Liver (tissue), 9 donors: ENCODE measurements around the gene FASTK. TPM values are rescaled to one million over a fixed set of nuclear protein-coding genes. Genes with fewer than 3 reads are reported as not detected.
A peak's percentile ranks its signal among the peaks of the same experiment; 100 is the strongest.

ENCODE experiments used
- DNase-seq: peaks from one replicate; pipeline ENCODE4 v3.0.0-alpha.2; 2017; ENCODE audit warnings: low spot score
- H3K27ac ChIP-seq, 2 donors: one replicate each; pipeline ENCODE4 v1.7.0; 2013; ENCODE audit warnings: inconsistent platforms in 2 of 2, low read length in 2 of 2, control low read depth in 1 of 2, low read depth in 1 of 2, mild to moderate bottlenecking in 1 of 2
- H3K27me3 ChIP-seq, 4 donors: one replicate each; pipeline versions ENCODE4 v1.6.1 to v1.7.0; 2013; ENCODE audit warnings: low read length in 3 of 4, inconsistent platforms in 1 of 4, mild to moderate bottlenecking in 1 of 4, moderate library complexity in 1 of 4; ENCODE audit not compliant: control insufficient read depth in 4 of 4, insufficient read depth in 4 of 4
- H3K36me3 ChIP-seq, 4 donors: one replicate each; pipeline versions ENCODE4 v1.6.1 to v1.7.0; 2013; ENCODE audit warnings: low read length in 3 of 4, mild to moderate bottlenecking in 3 of 4, low read depth in 1 of 4, moderate library complexity in 1 of 4; ENCODE audit not compliant: control insufficient read depth in 4 of 4, insufficient read depth in 3 of 4
- H3K4me1 ChIP-seq, 4 donors: one replicate each; pipeline versions ENCODE4 v1.6.1 to v1.7.0; 2013; ENCODE audit warnings: low read length in 3 of 4, mild to moderate bottlenecking in 3 of 4, moderate library complexity in 1 of 4; ENCODE audit not compliant: control insufficient read depth in 4 of 4, insufficient read depth in 4 of 4
- H3K4me3 ChIP-seq, 3 donors: one replicate each; pipeline versions ENCODE4 v1.6.1 to v1.7.0; 2013; ENCODE audit warnings: low read length in 3 of 3, control low read depth in 1 of 3, low read depth in 1 of 3, mild to moderate bottlenecking in 1 of 3
- H3K9ac ChIP-seq, 2 donors: one replicate each; pipeline ENCODE4 v1.7.0; 2013; ENCODE audit warnings: low read length in 2 of 2, mild to moderate bottlenecking in 2 of 2, moderate library complexity in 2 of 2, control low read depth in 1 of 2, low read depth in 1 of 2
- H3K9me3 ChIP-seq, 4 donors: one replicate each; pipeline versions ENCODE4 v1.6.1 to v1.7.0; 2013; ENCODE audit warnings: low read length in 3 of 4; ENCODE audit not compliant: control insufficient read depth in 4 of 4
- CTCF ChIP-seq: fragments of 150-350 bp; IDR thresholded peaks from 2 replicates; pipeline ENCODE4 v1.5.1; 2017; ENCODE audit warnings: improper control_type of control experiment, low read depth, low read length; ENCODE audit not compliant: missing input control
- FOXA1 ChIP-seq: IDR thresholded peaks from 2 replicates; pipeline ENCODE4 v1.6.1; 2016; ENCODE audit warnings: antibody characterized with exemption
- FOXA2 ChIP-seq: IDR thresholded peaks from 2 replicates; pipeline ENCODE4 v1.6.1; 2016; ENCODE audit warnings: antibody characterized with exemption
- GABPA ChIP-seq, 2 donors: IDR thresholded peaks in 1 of 2; conservative IDR thresholded peaks in 1 of 2; 2 replicates each; pipeline ENCODE4 v1.6.1; 2016; ENCODE audit warnings: antibody characterized with exemption in 2 of 2, mild to moderate bottlenecking in 1 of 2, moderate library complexity in 1 of 2
- HNF4A ChIP-seq, 2 donors: conservative IDR thresholded peaks; 2 replicates each; pipeline ENCODE4 v1.6.1; 2016; ENCODE audit warnings: antibody characterized with exemption in 2 of 2, mild to moderate bottlenecking in 2 of 2
- MAX ChIP-seq: IDR thresholded peaks from 2 replicates; pipeline ENCODE4 v1.6.1; 2016; ENCODE audit warnings: antibody characterized with exemption
- NR2F2 ChIP-seq: IDR thresholded peaks from 2 replicates; pipeline ENCODE4 v1.6.1; 2016; ENCODE audit warnings: antibody characterized with exemption
- RAD21 ChIP-seq, 2 donors: IDR thresholded peaks; 2 replicates each; pipeline ENCODE4 v1.6.1; 2016; ENCODE audit warnings: antibody characterized with exemption in 2 of 2, mild to moderate bottlenecking in 2 of 2
- REST ChIP-seq: IDR thresholded peaks from 2 replicates; pipeline ENCODE4 v1.6.1; 2016; ENCODE audit warnings: antibody characterized with exemption, mild to moderate bottlenecking
- RXRA ChIP-seq, 2 donors: IDR thresholded peaks; 2 replicates each; pipeline ENCODE4 v1.6.1; 2017 to 2018; ENCODE audit warnings: antibody characterized with exemption in 2 of 2, mild to moderate bottlenecking in 1 of 2
- TAF1 ChIP-seq: conservative IDR thresholded peaks from 2 replicates; pipeline ENCODE4 v1.6.1; 2016; ENCODE audit warnings: antibody characterized with exemption, mild to moderate bottlenecking
- YY1 ChIP-seq: IDR thresholded peaks from 2 replicates; pipeline ENCODE4 v1.6.1; 2016; ENCODE audit warnings: antibody characterized with exemption, mild to moderate bottlenecking
- ZBTB33 ChIP-seq: IDR thresholded peaks from 2 replicates; pipeline ENCODE4 v1.6.1; 2016; ENCODE audit warnings: antibody characterized with exemption
- WGBS: extraction: QIAGEN DNeasy Blood & Tissue Kit; methylation state at CpG from one replicate; pipeline ENCODE4 v1.1.7; 2013; 5-methylcytosine and 5-hydroxymethylcytosine counted together
- polyA plus RNA-seq, 2 donors: library from polyadenylated mRNA; stranded (reverse) in 1 of 2; unstranded in 1 of 2; fragments of 200-250 nt in 1 of 2; fragments of >200 nt in 1 of 2; fragmentation: Nextera tagmentation in 1 of 2; extraction: Ambion mirVana in 1 of 2; gene quantifications; one replicate each; pipeline versions ENCODE4 v1.2.1 to v1.2.3, GENCODE V29; 2013 to 2015
- total RNA-seq, 2 donors: library from RNA; depleted of rRNA; stranded (reverse); fragments of >200 nt; gene quantifications; one replicate each; pipeline ENCODE4 v1.2.3, GENCODE V29; 2014
- TF ChIP-seq, protein P1 (sequence below): IDR thresholded peaks from 2 replicates; pipeline ENCODE4 v1.6.1; 2016; ENCODE audit warnings: antibody characterized with exemption
- donor health status: healthy.
- donor health status: healthy.
- donor health status: healthy.
- donor health status: healthy.
- donor health status: healthy.

The FASTK gene
- total and polyA plus RNA-seq, 4 donors, result 31.1 to 62.8 (median 43.7) TPM

- H3K27me3 ChIP-seq, result no peaks in the 10 kb centered on the region
- peak within 1 kb of the TSS; percentile 83 to 89 for H3K27ac ChIP-seq
- H3K9ac ChIP-seq, result peak within 1 kb of the TSS; percentile 42 to 55
- peak within 1 kb of the TSS; percentile 44 to 79 (median 66) for H3K4me3 ChIP-seq
- TF ChIP-seq RXRA (IDR thresholded peaks at IDR 0.05) (no peak), CTCF (peak; percentile 22), TAF1 (no peak), RAD21 (IDR thresholded peaks at IDR 0.05) (no peak), ZBTB33 (no peak), REST (peak; percentile 7), GABPA (IDR thresholded peaks at IDR 0.05 in 1 of 2, conservative IDR thresholded peaks at IDR 0.05 in 1 of 2) (no peak), FOXA1 (no peak), NR2F2 (no peak)
- peak; percentile 75 for DNase-seq
- 1% methylated on average over 75 of the region's 75 CpGs for WGBS
- H3K36me3 ChIP-seq, result peaks cover 0 to 2% (median under 1%) of the 10 kb centered on the region in 4 donors
- H3K4me1 ChIP-seq, result peaks cover 17 to 62% (median 49%) of the 10 kb centered on the region in 4 donors
- no peaks in the 10 kb centered on the region for H3K9me3 ChIP-seq
These were observed 21.1 kb downstream of the FASTK start, which contains the start of gene SLC4A2 for GRCh38 chr7:151059367-151060112. TSS of gene SLC4A2 (plus strand) at chr7:151059589. CDS start at chr7:151061988, 2,399 bp downstream.

DNA sequence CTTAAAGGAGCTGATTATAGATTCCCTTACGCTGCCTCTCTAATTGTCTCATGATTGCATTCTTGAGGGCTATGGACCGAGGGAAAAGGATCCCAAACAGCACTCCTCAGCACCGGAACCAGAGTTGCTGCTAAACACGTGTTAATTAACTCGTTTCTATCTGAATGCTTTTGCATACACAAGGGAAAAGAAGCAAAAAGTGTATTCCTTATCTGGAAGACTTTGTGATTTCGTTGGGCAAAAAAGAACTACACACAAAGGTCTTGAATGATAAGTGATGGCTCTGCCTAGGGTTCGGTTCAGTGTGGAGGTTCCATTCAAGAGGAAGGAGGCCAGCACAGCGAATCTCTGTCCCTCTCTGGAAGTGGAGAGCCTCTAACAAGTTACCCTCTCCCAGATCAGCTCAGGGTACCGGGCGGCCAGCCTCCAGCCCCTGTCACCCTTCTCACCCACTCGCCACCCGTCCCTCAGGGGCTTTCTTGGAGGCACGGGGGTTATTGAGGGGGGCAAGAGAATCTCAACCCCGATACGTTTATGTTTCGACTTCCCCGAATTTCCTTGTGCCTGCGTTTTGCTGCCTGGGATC, 21.7 kb downstream of the FASTK start:
- Histone ChIP-seq H3K4me1 (peaks cover 17 to 58% (median 47%) of the 10 kb centered on the region in 4 donors), H3K9ac (peak overlapping the region; percentile 42 to 55), H3K36me3 (no peaks in the 10 kb centered on the region), H3K9me3 (no peaks in the 10 kb centered on the region), H3K27ac (peak overlapping the region; percentile 83 to 89), H3K27me3 (no peaks in the 10 kb centered on the region), H3K4me3 (peak overlapping the region; percentile 18 to 79 (median 54))
- no peak for DNase-seq
- TF ChIP-seq, protein P1, sequence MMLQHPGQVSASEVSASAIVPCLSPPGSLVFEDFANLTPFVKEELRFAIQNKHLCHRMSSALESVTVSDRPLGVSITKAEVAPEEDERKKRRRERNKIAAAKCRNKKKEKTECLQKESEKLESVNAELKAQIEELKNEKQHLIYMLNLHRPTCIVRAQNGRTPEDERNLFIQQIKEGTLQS, result no peak
- TF ChIP-seq YY1, result no peak
- TF ChIP-seq FOXA2, result no peak
- no peak for TF ChIP-seq REST
- no peak for TF ChIP-seq TAF1
- TF ChIP-seq MAX, result no peak
- no peak for TF ChIP-seq HNF4A (conservative IDR thresholded peaks at IDR 0.05)
- TF ChIP-seq CTCF, result no peak
- 6% methylated on average over 18 of the region's 18 CpGs for WGBS
